AG04450 (cell line): Measurements from ENCODE around the gene PRR19. TPM values are rescaled to one million over a fixed set of nuclear protein-coding genes. Genes with fewer than 3 reads are reported as not detected.

Experiments used
- CTCF ChIA-PET: fragments of 300-600, 350-600 bp; formaldehyde crosslinking; extraction: SDS; loops from one replicate; lab custom pipeline; 2022; ENCODE audit warnings: antibody characterized with exemption, inconsistent platforms; lab: Charles Lee
- POLR2A ChIA-PET: fragments of 350-600 bp; formaldehyde crosslinking; extraction: SDS; loops from one replicate; lab custom pipeline; 2021; ENCODE audit warnings: antibody characterized with exemption, inconsistent platforms; lab: Yijun Ruan, JAX
- DNase-seq: peaks from one replicate; pipeline ENCODE4 v3.0.0-alpha.2; 2011; ENCODE audit warnings: low read depth, low spot score
- H3K27ac ChIP-seq: one replicate; pipeline ENCODE4 v1.5.1; 2012; ENCODE audit warnings: low read depth, low read length, control low read depth
- H3K27me3 ChIP-seq: one replicate; pipeline ENCODE4 v1.6.0; 2012; ENCODE audit warnings: low read length; ENCODE audit not compliant: control insufficient read depth, insufficient read depth
- H3K4me3 ChIP-seq: 2 replicates; pipeline ENCODE4 v1.5.1; 2011; ENCODE audit warnings: mild to moderate bottlenecking, low read depth, low read length, control low read depth
- H3K9me3 ChIP-seq: 2 replicates; pipeline ENCODE4 v1.5.1; 2012; ENCODE audit warnings: low read length; ENCODE audit not compliant: control insufficient read depth, insufficient read depth
- CTCF ChIP-seq: IDR thresholded peaks from 2 replicates; pipeline ENCODE4 v1.5.1; 2011; ENCODE audit warnings: low read depth, low read length, control low read depth, inconsistent platforms
- polyA plus RNA-seq: library from polyadenylated mRNA; depleted of rRNA; stranded (reverse); fragments of >200 nt; gene quantifications from 2 replicates; pipeline ENCODE4 v1.2.3, GENCODE V29; 2011

Gene PRR19
- polyA plus RNA-seq, 1 experiment = 0.40 TPM

DNA sequence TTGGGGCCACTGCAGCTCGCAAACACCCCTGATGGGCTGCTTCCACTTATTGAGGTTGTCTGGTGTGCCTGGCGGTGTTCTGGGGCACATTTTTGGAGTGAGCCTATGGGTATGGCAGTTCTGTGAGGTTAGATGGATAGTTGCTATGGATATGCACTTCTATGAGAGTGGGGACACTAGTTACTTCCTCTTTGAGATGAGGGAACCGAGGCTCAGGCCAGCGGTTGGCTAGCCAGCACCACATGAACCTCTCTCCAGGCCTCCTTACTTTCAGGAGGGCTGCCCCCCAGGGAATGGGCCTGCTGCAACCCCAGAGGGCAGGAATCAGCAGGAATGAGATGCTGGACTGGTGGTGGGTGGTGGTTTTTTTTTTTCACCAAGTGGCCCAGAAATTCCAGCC is 13.5 kb upstream of the PRR19 start:
- no peak for TF ChIP-seq CTCF
- no peak overlapping the region for H3K27ac ChIP-seq
- no peak for DNase-seq
- ChIA-PET CTCF (interaction anchor here (0.8 to 1.2 kb wide), 3 partner anchors 8 to 42 kb away, joined by 3 to 4 read pairs (median 3); no protein-coding TSS in a partner anchor), POLR2A (no interaction called here)
- H3K4me3 ChIP-seq = no peak overlapping the region
- no peaks in the 10 kb centered on the region; the same call in 1 of the 2 replicates for H3K9me3 ChIP-seq
- no peaks in the 10 kb centered on the region for H3K27me3 ChIP-seq

- no peak for DNase-seq
- CTCF ChIA-PET = interaction anchor here (0.9 kb wide), 1 partner anchor 10 kb away, joined by 4 read pairs; no protein-coding TSS in a partner anchor
- H3K27ac ChIP-seq = no peak overlapping the region
- H3K27me3 ChIP-seq = no peaks in the 10 kb centered on the region
- POLR2A ChIA-PET = no interaction called here
- TF ChIP-seq CTCF = no peak
- H3K4me3 ChIP-seq = no peak overlapping the region
- no peaks in the 10 kb centered on the region; the same call in 1 of the 2 replicates for H3K9me3 ChIP-seq
These were observed 12.9 kb upstream of the PRR19 start for GRCh38 chr19:42288881-42289555.

- Histone ChIP-seq H3K27ac (no peak overlapping the region), H3K9me3 (no peaks in the 10 kb centered on the region; the same call in 1 of the 2 replicates), H3K27me3 (no peaks in the 10 kb centered on the region), H3K4me3 (no peak overlapping the region)
- CTCF ChIA-PET = interaction anchor here (1.0 kb wide), 1 partner anchor 10 kb away, joined by 4 read pairs; no protein-coding TSS in a partner anchor
- no peak for TF ChIP-seq CTCF
- no peak for DNase-seq
- POLR2A ChIA-PET = no interaction called here
These were observed 12.3 kb upstream of the PRR19 start for GRCh38 chr19:42289556-42290041.

DNA sequence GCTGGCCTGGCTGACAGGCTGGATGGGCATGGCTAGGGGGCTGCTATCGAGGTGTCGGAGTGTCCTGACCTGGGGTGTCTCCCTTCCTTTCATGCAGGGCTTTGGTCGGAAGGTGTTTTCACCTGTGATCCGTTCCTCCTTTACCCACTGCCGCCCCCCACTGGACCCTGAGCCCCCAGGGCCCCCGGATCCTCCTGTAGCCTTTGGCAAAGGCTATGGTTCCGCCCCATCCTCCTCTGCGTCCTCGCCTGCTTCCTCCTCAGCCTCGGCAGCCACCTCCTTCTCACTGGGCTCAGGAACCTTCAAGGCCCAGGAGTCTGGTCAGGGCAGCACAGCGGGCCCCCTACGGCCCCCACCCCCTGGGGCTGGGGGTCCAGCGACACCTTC is 11.8 kb upstream of the PRR19 start:
- H3K4me3 ChIP-seq = no peak overlapping the region
- H3K27me3 ChIP-seq = no peaks in the 10 kb centered on the region
- H3K9me3 ChIP-seq = no peaks in the 10 kb centered on the region; the same call in 1 of the 2 replicates
- CTCF ChIA-PET = interaction anchor here (1.0 kb wide), 1 partner anchor 11 kb away, joined by 4 read pairs; no protein-coding TSS in a partner anchor
- POLR2A ChIA-PET = no interaction called here
- H3K27ac ChIP-seq = no peak overlapping the region
- TF ChIP-seq CTCF = no peak
- DNase-seq = no peak
